ENCODE results near the gene SNX25. TPM values are rescaled to one million over a fixed set of nuclear protein-coding genes. Genes with fewer than 3 reads are reported as not detected.
"Not testable (repeated sequence)": the region's sequence is repeated elsewhere in the genome, so short reads cannot be mapped to it uniquely, and the experiment has no call there.

Gene SNX25
- 11.4 TPM for total RNA-seq

DNA sequence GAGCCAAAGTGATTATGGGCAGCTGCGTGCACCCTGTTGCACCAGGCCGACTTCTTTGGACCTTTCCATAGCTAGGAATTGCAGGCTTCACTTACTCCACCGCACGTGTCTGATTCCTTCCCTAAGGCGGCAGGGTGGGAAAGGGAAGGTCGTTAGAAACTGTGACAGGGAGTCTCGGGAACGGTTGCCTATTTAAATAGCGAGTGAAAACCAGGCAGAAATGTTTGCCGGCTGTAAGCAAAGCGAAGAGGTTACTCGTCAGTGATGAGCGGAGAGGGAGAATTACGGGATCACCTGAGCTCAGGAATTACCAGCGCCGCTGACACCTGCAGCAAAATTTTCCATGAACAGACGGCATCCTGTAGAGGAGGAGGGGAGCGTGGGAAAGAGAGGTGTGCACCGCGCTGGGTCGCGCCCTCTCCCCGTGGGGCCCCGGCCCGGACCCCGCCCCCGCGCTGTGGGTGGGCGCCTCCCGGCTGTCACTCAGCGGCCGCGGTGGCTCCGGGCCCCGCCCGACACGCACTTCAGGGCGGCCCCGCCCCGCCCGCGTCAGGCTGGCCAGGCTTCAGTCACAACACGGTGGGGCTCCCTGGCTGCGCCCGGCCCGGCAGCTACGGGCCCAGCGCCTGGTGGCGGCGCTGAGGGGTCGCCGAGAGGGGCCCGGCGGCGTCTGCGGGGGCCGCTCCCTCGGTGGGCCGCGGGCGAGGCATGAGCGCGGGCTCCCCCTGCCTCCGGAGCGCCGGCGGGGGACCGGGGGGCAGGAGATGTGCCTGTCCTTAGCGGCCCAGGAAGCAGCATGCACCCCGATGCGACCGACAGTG, at the start of gene SNX25:
Gene SNX25, plus strand, starts transcription at position 568 of the 821 bp plus-strand sequence. Its CDS starts 229 bp downstream, at position 797.
- ATAC-seq (peak; percentile 95), DNase-seq (ENCODE audit: low spot score) (peak; percentile 94)

DNA sequence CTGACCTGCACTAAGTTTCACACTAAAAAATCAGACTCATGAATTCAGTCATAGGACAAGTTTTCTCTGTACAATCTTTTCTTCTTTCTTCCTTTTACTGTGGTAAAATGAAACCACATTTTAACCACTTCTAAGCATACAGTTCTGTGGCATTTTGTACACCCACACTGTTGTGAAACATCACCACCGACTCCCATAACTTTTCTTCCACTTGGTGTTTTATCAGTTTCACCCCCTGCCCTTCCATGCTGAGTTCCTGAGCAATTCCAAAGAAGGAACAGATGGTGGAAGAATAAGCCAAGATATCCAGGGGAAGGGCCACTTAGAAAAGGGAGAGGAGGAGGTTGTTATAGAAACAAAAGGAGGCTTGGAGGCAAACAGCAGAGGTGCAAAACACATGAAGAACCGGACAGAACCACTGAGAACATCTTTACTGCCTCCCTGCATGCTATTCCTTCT, 43.8 kb upstream of the SNX25 start:
- DNase-seq (ENCODE audit: low spot score) (no peak), ATAC-seq (no peak)

DNA sequence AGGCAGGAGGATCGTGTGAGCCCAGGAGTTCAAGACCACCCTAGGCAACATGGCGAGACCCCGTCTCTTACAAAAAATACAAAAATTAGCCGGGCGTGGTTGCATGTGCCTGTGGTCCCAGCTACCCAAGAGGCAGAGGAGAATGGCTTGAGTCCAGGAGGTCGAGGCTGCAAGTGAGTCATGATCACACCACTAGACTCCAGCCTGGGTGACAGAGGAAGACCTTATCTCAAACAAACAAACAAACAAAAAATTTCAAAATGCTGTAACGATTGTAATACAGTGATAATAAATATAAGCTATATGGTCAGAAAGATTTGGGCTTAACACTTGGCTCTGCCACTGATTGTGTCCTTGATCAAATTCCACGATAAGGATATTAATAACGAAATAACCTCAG, 42.2 kb upstream of the SNX25 start:
- DNase-seq (ENCODE audit: low spot score) (no peak), ATAC-seq (no peak)

DNA sequence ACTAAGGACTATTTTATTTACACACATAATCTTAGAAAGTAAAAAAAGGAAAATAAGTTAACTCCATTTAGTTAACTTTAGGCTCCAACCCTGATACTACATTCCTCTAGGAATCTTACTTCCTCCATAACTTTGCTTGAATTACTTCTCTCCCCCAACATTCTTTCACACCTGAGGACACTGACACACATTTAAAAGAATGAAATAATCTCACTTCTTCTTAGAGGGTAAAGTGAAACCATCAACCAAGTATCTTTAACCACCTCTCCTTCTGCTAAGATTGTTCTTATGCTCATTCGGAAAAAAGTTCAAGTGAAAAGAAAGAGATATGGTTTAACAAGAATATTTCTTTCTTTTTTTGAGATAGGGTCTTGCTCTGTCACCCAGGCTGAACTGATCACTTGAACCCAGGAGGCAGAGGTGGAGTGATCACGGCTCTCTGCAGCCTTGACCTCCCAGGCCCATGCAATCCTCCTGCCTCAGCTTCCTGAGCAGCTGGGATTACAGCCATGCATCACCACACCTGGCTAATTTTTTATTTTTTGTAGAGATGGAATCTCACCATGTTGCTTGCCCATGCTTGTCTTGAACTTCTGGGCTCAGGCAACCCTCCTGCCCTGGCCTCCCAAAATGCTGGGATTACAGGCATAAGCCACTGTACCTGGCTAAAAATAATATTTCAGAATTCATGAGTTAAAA, 37.9 kb upstream of the SNX25 start:
- ATAC-seq: no peak
- DNase-seq (ENCODE audit: low spot score): no peak

DNA sequence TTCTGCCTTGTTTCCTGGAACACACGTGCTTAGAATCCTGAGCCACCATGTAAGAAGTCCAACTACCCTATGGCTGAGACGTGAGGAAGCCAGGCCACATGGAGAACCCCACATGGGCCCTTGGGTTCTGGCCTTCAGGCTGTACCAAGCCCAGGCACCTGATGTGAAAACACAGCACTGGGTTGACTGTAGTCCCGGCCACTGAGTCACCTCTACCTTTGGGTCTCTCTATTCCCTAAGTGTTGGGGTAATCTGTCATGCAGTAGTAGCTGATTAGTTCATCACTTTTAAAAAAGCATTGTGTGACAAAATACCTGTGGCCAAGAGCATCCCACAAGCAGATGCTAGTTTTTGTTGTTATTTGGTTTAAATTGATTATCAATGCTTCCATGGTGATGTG, 29.9 kb upstream of the SNX25 start:
- ATAC-seq: no peak
- DNase-seq (ENCODE audit: low spot score): no peak

DNA sequence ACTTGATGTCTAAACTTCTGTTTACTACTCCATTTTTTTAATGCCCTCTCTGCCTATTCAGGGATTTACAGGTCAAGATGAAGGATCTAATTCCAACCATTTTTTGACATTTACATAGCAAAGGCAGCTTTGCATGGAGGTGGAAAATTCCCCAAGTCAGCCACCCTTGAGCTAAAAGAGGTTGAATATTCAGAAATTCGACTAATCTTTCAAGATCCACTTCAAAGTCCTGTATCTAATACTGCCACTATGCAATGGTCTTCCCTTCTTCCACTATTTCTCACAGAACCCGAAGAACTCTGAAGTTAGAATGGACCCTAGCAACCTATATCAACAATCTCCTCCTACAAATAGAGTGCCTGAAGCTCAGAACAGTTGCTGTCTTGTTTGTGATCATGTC, 27.2 kb upstream of the SNX25 start:
- DNase-seq (ENCODE audit: low spot score) (no peak), ATAC-seq (no peak)

GRCh38 chr4:185183622-185184281, 25.6 kb upstream of the SNX25 start:
- DNase-seq (ENCODE audit: low spot score) (peak; percentile 69), ATAC-seq (peak; percentile 93)

GRCh38 chr4:185186769-185187168, 22.6 kb upstream of the SNX25 start:
- DNase-seq (ENCODE audit: low spot score) (no peak), ATAC-seq (no peak)

- ATAC-seq (no peak), DNase-seq (ENCODE audit: low spot score) (no peak)
These were observed 19.6 kb upstream of the SNX25 start for GRCh38 chr4:185189606-185190305.

GRCh38 chr4:185190306-185190856, 19.0 kb upstream of the SNX25 start:
- DNase-seq (ENCODE audit: low spot score): no peak
- ATAC-seq: no peak

DNA sequence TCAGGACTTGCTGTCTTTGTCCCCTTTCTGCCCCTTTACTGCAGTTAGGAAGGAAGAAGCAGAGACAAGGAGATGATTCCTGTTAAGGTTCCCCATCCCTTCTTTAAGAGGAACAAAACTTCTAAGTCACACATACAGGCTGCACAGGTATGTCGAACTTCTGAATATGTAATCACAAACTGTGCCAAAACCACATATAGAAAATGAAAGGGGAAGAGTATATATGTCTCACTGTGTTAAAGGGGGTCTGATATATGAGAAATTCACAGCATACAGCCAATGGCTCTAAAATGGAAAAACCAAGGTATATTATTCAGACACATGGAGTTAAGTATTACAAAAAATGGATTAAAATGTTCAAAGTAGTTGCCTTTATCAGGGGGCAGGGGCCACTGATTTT, 17.3 kb upstream of the SNX25 start:
- DNase-seq (ENCODE audit: low spot score) (no peak), ATAC-seq (no peak)

GRCh38 chr4:185194924-185195888, 14.2 kb upstream of the SNX25 start:
- no peak for DNase-seq (ENCODE audit: low spot score)
- ATAC-seq: no peak

- DNase-seq (ENCODE audit: low spot score): no peak
- no peak for ATAC-seq
These were observed 13.0 kb upstream of the SNX25 start for GRCh38 chr4:185196437-185196836.

DNA sequence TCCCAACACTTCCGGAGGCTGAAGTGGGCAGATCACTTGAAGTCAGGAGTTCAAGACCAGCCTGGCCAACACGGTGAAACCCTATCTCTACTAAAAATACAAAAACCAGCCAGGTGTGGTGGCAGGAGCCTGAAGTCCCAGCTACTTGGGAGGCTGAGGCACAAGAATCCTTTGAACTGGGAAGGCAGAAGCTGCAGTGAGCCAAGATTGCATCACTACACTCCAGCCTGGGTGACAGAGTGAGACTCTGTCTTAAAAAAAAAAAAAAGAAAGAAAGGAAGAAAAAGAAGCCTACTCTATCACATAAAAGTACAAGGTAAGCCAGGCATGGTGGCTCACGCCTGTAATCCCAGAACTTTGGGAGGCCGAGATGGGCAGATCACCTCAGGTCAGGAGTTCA, 11.2 kb upstream of the SNX25 start:
- ATAC-seq; DNase-seq (ENCODE audit: low spot score): not testable (repeated sequence)

DNA sequence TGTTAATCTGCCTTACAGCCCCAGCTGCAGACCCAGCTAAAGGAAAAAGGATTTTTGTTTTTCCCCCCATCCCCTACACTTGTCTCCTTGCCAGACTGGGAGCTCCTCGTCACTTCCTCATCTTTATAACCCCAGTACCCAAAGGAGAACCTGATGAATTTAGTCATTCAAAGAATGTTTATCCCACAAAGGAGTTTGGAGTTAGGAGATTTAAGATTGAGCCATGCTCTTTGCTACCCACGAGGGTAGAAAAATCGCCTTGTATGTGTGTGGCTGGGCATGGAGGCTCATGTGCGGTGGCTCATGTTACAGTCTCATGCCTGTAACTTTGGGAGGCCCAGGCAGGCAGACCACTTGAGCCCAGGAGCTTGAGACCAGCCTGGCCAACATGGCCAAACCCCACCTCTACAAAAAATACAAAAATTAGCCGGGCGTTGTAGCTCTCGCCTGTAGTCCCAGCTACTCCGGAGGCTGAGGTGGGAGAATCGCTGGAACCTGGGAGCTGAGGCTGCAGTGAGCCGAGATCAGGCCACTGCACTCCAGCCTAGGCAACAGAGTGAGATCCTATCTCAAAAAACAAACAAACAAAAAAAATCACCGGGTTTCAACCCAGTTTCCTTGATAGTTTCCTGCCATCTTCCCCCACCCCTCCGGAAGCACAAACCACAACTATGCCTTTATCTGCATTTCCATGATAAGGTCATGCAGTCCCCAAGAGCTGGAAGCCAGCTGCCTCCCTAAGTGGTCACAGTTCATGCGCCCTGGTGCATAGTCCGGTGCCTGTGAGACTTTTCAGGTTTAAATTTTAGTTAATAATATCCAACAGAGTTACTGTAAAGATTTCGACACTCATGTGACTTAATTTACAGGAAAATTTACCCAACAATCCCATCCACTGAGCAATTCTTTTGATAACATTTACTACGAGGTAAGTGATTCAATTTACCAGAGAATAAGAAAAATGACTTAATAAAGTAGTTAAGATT, 7.1 kb upstream of the SNX25 start:
- ATAC-seq: peak; percentile 24
- DNase-seq (ENCODE audit: low spot score): no peak

DNA sequence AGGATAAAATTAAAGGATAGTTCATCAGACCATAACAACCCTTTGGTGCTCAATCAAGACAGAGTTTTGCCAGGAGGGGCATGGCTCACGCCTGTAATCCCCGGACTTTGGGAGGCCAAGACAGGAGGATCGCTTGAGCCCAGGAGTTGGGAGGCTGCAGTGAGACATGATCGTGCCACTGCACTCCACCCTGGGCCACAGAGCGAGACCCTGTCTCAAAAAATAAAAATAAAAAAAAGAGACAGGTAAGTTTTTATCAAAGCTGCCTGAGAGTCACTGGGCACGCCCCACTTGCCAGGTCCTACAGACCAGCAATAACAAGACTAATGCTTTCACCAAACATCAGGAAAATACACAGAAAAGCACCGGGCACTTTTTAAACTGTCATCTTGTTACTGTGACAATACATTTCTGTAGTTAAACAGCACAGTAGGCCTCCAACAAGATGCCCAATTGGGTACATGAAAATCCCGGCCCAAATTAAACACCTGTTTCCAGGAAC, 6.4 kb upstream of the SNX25 start:
- DNase-seq (ENCODE audit: low spot score) (no peak), ATAC-seq (peak; percentile 2)

DNA sequence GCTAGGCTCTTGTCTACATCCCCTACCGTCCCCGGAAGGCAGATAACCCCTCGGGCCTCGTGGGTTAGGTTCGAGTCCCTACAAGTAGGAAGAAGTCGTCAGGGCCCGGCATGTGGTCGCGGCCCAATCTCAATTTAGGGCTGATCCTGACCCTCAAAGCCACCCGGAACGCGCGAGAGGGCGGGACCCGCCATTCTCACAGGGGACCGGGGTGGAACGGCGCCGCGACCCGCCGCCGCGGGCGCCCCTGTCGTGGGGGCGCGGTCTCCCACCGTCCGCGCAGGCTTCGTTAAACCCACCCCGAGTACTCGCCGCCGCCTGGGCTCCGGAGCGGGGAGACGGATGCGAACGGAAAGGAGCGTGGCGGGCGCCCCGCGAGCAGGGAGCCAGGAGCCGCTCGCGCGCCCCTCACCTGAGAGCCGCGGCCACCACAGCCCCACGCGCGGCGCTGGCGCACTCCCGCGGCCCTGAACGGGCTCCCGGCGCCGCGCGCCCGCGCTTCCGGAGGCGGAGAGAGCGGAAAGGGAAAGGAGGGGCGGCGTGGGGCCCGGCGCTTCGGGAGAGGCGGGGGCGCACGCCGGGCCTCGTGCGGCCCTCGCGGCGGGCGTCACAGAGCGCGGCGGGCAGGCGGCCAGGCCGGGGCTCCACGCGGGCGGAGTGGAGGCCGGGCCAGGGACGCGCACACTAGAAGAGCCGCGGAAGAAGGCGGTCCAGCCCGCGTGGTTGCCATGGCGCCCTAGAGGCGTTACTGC, 5.7 kb upstream of the SNX25 start, which contains the start of gene CFAP97:
Gene CFAP97, minus strand, starts transcription at position 515 of the 752 bp plus-strand sequence. CDS start 12,804 bp downstream, outside the sequence.
- peak; percentile 89 for ATAC-seq

More for the DNA sequence above, 5.7 kb upstream of the SNX25 start, which contains the start of gene CFAP97:
- peak; percentile 94 for DNase-seq (ENCODE audit: low spot score)

All from left lobe of liver (tissue), 2 donors.